WTC11 (cell line): ENCODE results near the gene HMGXB4. TPM values are rescaled to one million over a fixed set of nuclear protein-coding genes. Genes with fewer than 3 reads are reported as not detected.

ENCODE experiments used
- ATAC-seq: fragments of 200-7000 bp; cut with Tn5 transposase; 2 replicates; pipeline ENCODE4 v1.10.0; 2021; ENCODE audit warnings: mild to moderate bottlenecking, moderate library complexity
- CTCF ChIA-PET: fragments of 300-600 bp; sonication (Branson Sonifier 250); formaldehyde crosslinking; loops from one replicate; lab custom pipeline; 2021; ENCODE audit warnings: antibody characterized with exemption; lab: Charles Lee
- POLR2A ChIA-PET: fragments of 350-600 bp; sonication (Branson Sonifier 250); formaldehyde crosslinking; loops from one replicate; lab custom pipeline; 2021; ENCODE audit warnings: antibody characterized with exemption; lab: Charles Lee
- DNase-seq: peaks from one replicate; pipeline ENCODE4 v3.0.0; 2021; ENCODE audit warnings: low spot score
- H3K27ac Mint-ChIP-seq: 2 replicates; pipeline ENCODE4 v1.8.0; 2021; ENCODE audit warnings: mixed read lengths
- H3K27me3 Mint-ChIP-seq: 2 replicates; pipeline ENCODE4 v1.8.0; 2021; ENCODE audit warnings: low read depth, mild to moderate bottlenecking, moderate library complexity, mixed read lengths
- H3K36me3 Mint-ChIP-seq: 2 replicates; pipeline ENCODE4 v1.8.0; 2021; ENCODE audit warnings: mixed read lengths
- H3K4me1 Mint-ChIP-seq: 2 replicates; pipeline ENCODE4 v1.8.0; 2022; ENCODE audit warnings: mixed read lengths
- H3K4me3 Mint-ChIP-seq: 2 replicates; pipeline ENCODE4 v1.8.0; 2021; ENCODE audit warnings: mild to moderate bottlenecking, moderate library complexity, mixed read lengths
- H3K9me3 Mint-ChIP-seq: 2 replicates; pipeline ENCODE4 v1.8.0; 2021; ENCODE audit warnings: mixed read lengths
- AR ChIP-seq: fragments of 250-450 bp; sonication (Bioruptor Pico); IDR thresholded peaks from 2 replicates; pipeline ENCODE4 v1.9.0; 2021; ENCODE audit warnings: mild to moderate bottlenecking
- CDX4 ChIP-seq: fragments of 250-450 bp; sonication (Bioruptor Pico); IDR thresholded peaks from 2 replicates; pipeline ENCODE4 v1.9.0; 2021; ENCODE audit warnings: moderate library complexity, mild to moderate bottlenecking, inconsistent platforms, borderline replicate concordance
- E2F1 ChIP-seq: sonication (generic); formaldehyde crosslinking; IDR thresholded peaks from 2 replicates; pipeline ENCODE4 v1.8.0; 2022; ENCODE audit warnings: mild to moderate bottlenecking, missing genetic modification reagents
- ERG ChIP-seq: fragments of 250-450 bp; sonication (Bioruptor Pico); IDR thresholded peaks from 2 replicates; pipeline ENCODE4 v1.8.0; 2021; ENCODE audit warnings: mild to moderate bottlenecking
- FOXJ3 ChIP-seq: sonication (generic); formaldehyde crosslinking; IDR thresholded peaks from 2 replicates; pipeline ENCODE4 v1.9.0; 2021; ENCODE audit warnings: missing genetic modification reagents, mild to moderate bottlenecking, borderline replicate concordance
- FOXP1 ChIP-seq: sonication (generic); formaldehyde crosslinking; IDR thresholded peaks from 2 replicates; pipeline ENCODE4 v1.8.0; 2022; ENCODE audit warnings: missing genetic modification reagents, mild to moderate bottlenecking, moderate library complexity, borderline replicate concordance
- JUN ChIP-seq: sonication (generic); formaldehyde crosslinking; IDR thresholded peaks from 2 replicates; pipeline ENCODE4 v1.8.0; 2023; ENCODE audit warnings: mild to moderate bottlenecking, missing genetic modification reagents
- NR1H2 ChIP-seq: sonication (generic); formaldehyde crosslinking; IDR thresholded peaks from 2 replicates; pipeline ENCODE4 v1.9.0; 2021; ENCODE audit warnings: mild to moderate bottlenecking, moderate library complexity, missing genetic modification reagents
- PRDM15 ChIP-seq: sonication (generic); formaldehyde crosslinking; IDR thresholded peaks from 2 replicates; pipeline ENCODE4 v1.8.0; 2022; ENCODE audit warnings: missing genetic modification reagents
- PREB ChIP-seq: sonication (generic); formaldehyde crosslinking; IDR thresholded peaks from 2 replicates; pipeline ENCODE4 v1.8.1; 2022; ENCODE audit warnings: mild to moderate bottlenecking, missing genetic modification reagents, moderate library complexity, borderline replicate concordance
- SP1 ChIP-seq: sonication (generic); formaldehyde crosslinking; conservative IDR thresholded peaks from 2 replicates; pipeline ENCODE4 v1.8.1; 2022; ENCODE audit warnings: missing genetic modification reagents
- TCF7 ChIP-seq: sonication (generic); formaldehyde crosslinking; IDR thresholded peaks from 2 replicates; pipeline ENCODE4 v1.8.0; 2022; ENCODE audit warnings: mild to moderate bottlenecking, low read depth, missing genetic modification reagents, moderate library complexity
- ZBTB21 ChIP-seq: sonication (generic); formaldehyde crosslinking; IDR thresholded peaks from 2 replicates; pipeline ENCODE4 v1.8.1; 2023; ENCODE audit warnings: mild to moderate bottlenecking, missing genetic modification reagents, borderline replicate concordance
- ZNF219 ChIP-seq: sonication (generic); formaldehyde crosslinking; IDR thresholded peaks from 2 replicates; pipeline ENCODE4 v1.8.0; 2023; ENCODE audit warnings: missing genetic modification reagents, mild to moderate bottlenecking, borderline replicate concordance
- ZNF317 ChIP-seq: sonication (generic); formaldehyde crosslinking; IDR thresholded peaks from 2 replicates; pipeline ENCODE4 v1.8.1; 2023; ENCODE audit warnings: low read depth, mild to moderate bottlenecking, moderate library complexity, missing genetic modification reagents, borderline replicate concordance
- ZNF512 ChIP-seq: sonication (generic); formaldehyde crosslinking; IDR thresholded peaks from 2 replicates; pipeline ENCODE4 v1.8.1; 2022; ENCODE audit warnings: missing genetic modification reagents, borderline replicate concordance
- ZSCAN18 ChIP-seq: fragments of 250-450 bp; sonication (Bioruptor Pico); IDR thresholded peaks from 2 replicates; pipeline ENCODE4 v2.1.2; 2022; ENCODE audit warnings: mild to moderate bottlenecking, moderate library complexity
- total RNA-seq: library from RNA; stranded (reverse); gene quantifications from 3 replicates; pipeline ENCODE4 v1.2.3, GENCODE V29; 2021

The HMGXB4 gene
- total RNA-seq, 1 experiment from 2014 or later: 42.1 TPM

- TF ChIP-seq ZBTB21 (CRISPR knock-in tag) (no peak), JUN (no peak), E2F1 (no peak), FOXJ3 (CRISPR knock-in tag) (no peak), NR1H2 (no peak), ERG (CRISPR knock-in tag) (no peak)
These were observed 85.1 kb downstream of the HMGXB4 start (continued) for GRCh38 chr22:35342390-35342789.

- H3K36me3 Mint-ChIP-seq: peaks cover 2% of the 10 kb centered on the region; the same call in 1 of the 2 replicates
- ChIA-PET CTCF (no interaction called here), POLR2A (no interaction called here)
- no peaks in the 10 kb centered on the region for H3K9me3 Mint-ChIP-seq
- H3K27me3 Mint-ChIP-seq: no peaks in the 10 kb centered on the region
- TF ChIP-seq FOXP1 (CRISPR knock-in tag): no peak
- TF ChIP-seq SP1 (CRISPR knock-in tag): no peak
- no peak for TF ChIP-seq ZNF219 (CRISPR knock-in tag)
- no peak for TF ChIP-seq AR (CRISPR knock-in tag)
- TF ChIP-seq TCF7 (CRISPR knock-in tag): no peak
- no peak for TF ChIP-seq PREB (CRISPR knock-in tag)
- no peak for TF ChIP-seq ZNF317 (CRISPR knock-in tag)
- TF ChIP-seq ZNF512: no peak
- TF ChIP-seq PRDM15 (CRISPR knock-in tag): no peak
- TF ChIP-seq CDX4 (CRISPR knock-in tag): no peak
- no peak for TF ChIP-seq JUN
- TF ChIP-seq ZSCAN18 (CRISPR knock-in tag): no peak
- TF ChIP-seq, all 79 proteins: peak for 0
- Mint-ChIP-seq H3K27ac (no peak overlapping the region), H3K4me1 (no peaks in the 10 kb centered on the region), H3K4me3 (no peak overlapping the region)
- DNase-seq (no peak), ATAC-seq (no peak)
These were observed 86.6 kb downstream of the HMGXB4 start for GRCh38 chr22:35343664-35344550.
